ENCODE results near the gene NRDC. TPM values are rescaled to one million over a fixed set of nuclear protein-coding genes. Genes with fewer than 3 reads are reported as not detected.

Gene NRDC
- total and polyA plus RNA-seq, 7 donors = 132 to 385 (median 268) TPM

GRCh38 chr1:51744506-51745303 is 133.8 kb downstream of the NRDC start:
- Histone ChIP-seq H3K36me3 (ENCODE audit: insufficient read depth in 1 of 2, low read depth in 1 of 2) (peaks cover 0 to 40% of the 10 kb centered on the region in 2 donors), H3K27ac (peak overlapping the region; percentile 11), H3K4me1 (peaks cover 7% of the 10 kb centered on the region), H3K27me3 (ENCODE audit: insufficient read depth in 3 of 3, low read length in 2 of 3) (no peaks in the 10 kb centered on the region), H3K9me3 (no peaks in the 10 kb centered on the region), H3K4me3 (no peak overlapping the region)
- no peak for ATAC-seq
- no peak for DNase-seq
- intact Hi-C loops (cut with DNase I) = no loop called here
- WGBS, 3 donors = 27 to 59% (median 39%) methylated on average over 4 of the region's 4 CpGs
- TF ChIP-seq, protein P1, sequence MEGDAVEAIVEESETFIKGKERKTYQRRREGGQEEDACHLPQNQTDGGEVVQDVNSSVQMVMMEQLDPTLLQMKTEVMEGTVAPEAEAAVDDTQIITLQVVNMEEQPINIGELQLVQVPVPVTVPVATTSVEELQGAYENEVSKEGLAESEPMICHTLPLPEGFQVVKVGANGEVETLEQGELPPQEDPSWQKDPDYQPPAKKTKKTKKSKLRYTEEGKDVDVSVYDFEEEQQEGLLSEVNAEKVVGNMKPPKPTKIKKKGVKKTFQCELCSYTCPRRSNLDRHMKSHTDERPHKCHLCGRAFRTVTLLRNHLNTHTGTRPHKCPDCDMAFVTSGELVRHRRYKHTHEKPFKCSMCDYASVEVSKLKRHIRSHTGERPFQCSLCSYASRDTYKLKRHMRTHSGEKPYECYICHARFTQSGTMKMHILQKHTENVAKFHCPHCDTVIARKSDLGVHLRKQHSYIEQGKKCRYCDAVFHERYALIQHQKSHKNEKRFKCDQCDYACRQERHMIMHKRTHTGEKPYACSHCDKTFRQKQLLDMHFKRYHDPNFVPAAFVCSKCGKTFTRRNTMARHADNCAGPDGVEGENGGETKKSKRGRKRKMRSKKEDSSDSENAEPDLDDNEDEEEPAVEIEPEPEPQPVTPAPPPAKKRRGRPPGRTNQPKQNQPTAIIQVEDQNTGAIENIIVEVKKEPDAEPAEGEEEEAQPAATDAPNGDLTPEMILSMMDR (IDR thresholded peaks at IDR 0.05) = no peak

DNA sequence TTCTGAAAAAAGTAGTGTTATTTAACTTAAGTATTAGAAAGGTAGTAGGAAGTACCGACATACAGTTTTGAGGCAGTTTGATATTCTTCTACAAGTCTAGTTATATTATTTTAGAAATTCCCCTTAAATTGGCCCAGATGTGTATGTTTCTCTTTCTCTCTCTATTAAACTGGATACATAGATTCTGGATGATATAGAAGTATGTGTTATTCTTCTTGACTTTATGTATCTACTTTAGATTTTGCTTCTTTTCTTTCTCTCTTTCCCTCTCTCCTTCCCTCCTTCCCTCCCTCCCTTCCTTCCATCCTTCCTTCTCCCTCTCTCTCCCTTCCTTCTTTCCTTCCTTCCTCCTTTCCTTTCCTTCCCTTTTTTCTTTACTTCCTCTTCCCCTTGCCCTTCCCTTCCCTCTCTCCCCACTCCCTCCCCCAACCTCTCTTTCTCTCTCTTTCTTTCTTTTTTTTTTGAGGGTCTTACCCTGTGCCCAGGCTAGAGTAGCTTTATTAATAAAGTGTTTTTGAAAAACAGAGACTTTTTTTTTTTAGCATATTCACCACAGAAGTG is 137.3 kb downstream of the NRDC start:
- peaks cover 0 to 7% of the 10 kb centered on the region in 2 donors for H3K36me3 ChIP-seq (ENCODE audit: insufficient read depth in 1 of 2, low read depth in 1 of 2)
- TF ChIP-seq, protein P1 (IDR thresholded peaks at IDR 0.05) = no peak
- H3K4me3 ChIP-seq = no peak overlapping the region
- intact Hi-C loops (cut with DNase I) = no loop called here
- H3K9me3 ChIP-seq = no peaks in the 10 kb centered on the region
- H3K4me1 ChIP-seq = peaks cover 35% of the 10 kb centered on the region
- DNase-seq = no peak
- no peak for ATAC-seq
- peak overlapping the region; percentile 17 for H3K27ac ChIP-seq
- no peaks in the 10 kb centered on the region for H3K27me3 ChIP-seq (ENCODE audit: insufficient read depth in 3 of 3, low read length in 2 of 3)
- 93 to 96% (median 95%) methylated on average over 1 of the region's 1 CpG for WGBS, 3 donors

DNA sequence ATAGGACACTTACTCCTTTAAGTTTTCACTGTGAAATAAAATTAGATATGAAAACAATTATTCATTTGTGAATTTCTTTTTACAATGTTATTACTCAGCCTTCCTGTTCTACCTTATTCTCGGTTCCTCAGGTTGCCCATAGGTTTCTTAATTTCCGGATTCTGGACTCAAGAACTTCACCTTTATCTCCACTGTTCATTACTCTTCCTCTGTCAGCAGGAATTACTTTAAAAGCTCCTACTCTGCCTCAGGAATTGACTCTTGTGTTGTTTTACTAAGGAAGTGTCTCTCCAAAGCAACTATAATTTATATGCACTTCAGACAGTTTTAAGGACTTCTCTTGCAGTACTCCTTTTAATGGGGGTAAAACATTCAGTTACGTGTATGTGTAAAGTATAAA is 137.9 kb downstream of the NRDC start:
- Histone ChIP-seq H3K9me3 (no peaks in the 10 kb centered on the region), H3K27ac (no peak overlapping the region), H3K4me1 (peaks cover 41% of the 10 kb centered on the region), H3K27me3 (ENCODE audit: insufficient read depth in 3 of 3, low read length in 2 of 3) (no peaks in the 10 kb centered on the region), H3K36me3 (ENCODE audit: insufficient read depth in 1 of 2, low read depth in 1 of 2) (peaks cover 0 to 2% of the 10 kb centered on the region in 2 donors), H3K4me3 (no peak overlapping the region)
- 87 to 88% (median 87%) methylated on average over 3 of the region's 3 CpGs for WGBS, 3 donors
- ATAC-seq = no peak
- TF ChIP-seq, protein P1 (IDR thresholded peaks at IDR 0.05) = no peak
- intact Hi-C loops (cut with DNase I) = no loop called here
- no peak for DNase-seq

Other genes with a start within 250 kb of the NRDC start
- under 1 TPM in 1 of 4 donors, not detected in 3; 0.04 TPM for gene RAB3B, start 112.0 kb upstream of the NRDC start, total RNA-seq
- under 1 TPM in 1 of 3 donors, not detected in 2; under 0.01 TPM for gene RAB3B, start 112.0 kb upstream of the NRDC start, polyA plus RNA-seq
- 1 to 10 TPM; 2.3 to 5.3 (median 4.4) TPM for gene KTI12, start 155.1 kb upstream of the NRDC start, total RNA-seq
- 10 to 100 TPM in 2 of 3 donors, 1 to 10 TPM in 1; 6.5 to 12.9 (median 10.0) TPM for gene KTI12, start 155.1 kb upstream of the NRDC start, polyA plus RNA-seq
- gene TXNDC12, start 176.5 kb upstream of the NRDC start, total RNA-seq = 10 to 100 TPM; 11.6 to 18.9 (median 14.6) TPM
- 10 to 100 TPM; 12.0 to 24.3 (median 18.1) TPM for gene TXNDC12, start 176.5 kb upstream of the NRDC start, polyA plus RNA-seq
- 10 to 100 TPM; 34.2 to 70.1 (median 55.5) TPM for gene BTF3L4, start 177.6 kb upstream of the NRDC start, total RNA-seq
- 10 to 100 TPM; 55.0 to 69.4 (median 57.6) TPM for gene BTF3L4, start 177.6 kb upstream of the NRDC start, polyA plus RNA-seq